Activated T-helper 2 cell treated with anti-CD3 and anti-CD28 coated beads, Interferon-gamma antibody, Interleukin-2, Interleukin-4, amounts not matched to agents 10 μg/mL and 5 μg/mL and 100 μg/mL, durations not matched to agents 14 hours and 24 hours and 36 hours (primary cell): ENCODE data around the gene SH3BGRL2. TPM values are rescaled to one million over a fixed set of nuclear protein-coding genes. Genes with fewer than 3 reads are reported as not detected.
A peak's percentile ranks its signal among the peaks of the same experiment; 100 is the strongest.

Experiments used
- DNase-seq: peaks from one replicate; pipeline ENCODE4 v3.0.0; 2021; ENCODE audit warnings: low spot score
- H3K27ac Mint-ChIP-seq: one replicate; pipeline ENCODE4 v1.8.0; 2021; ENCODE audit warnings: mixed read lengths
- H3K27me3 Mint-ChIP-seq: one replicate; pipeline ENCODE4 v1.8.0; 2021; ENCODE audit warnings: low read depth, mixed read lengths
- H3K36me3 Mint-ChIP-seq: one replicate; pipeline ENCODE4 v1.8.0; 2021; ENCODE audit warnings: low read depth, mixed read lengths
- H3K4me1 Mint-ChIP-seq: one replicate; pipeline ENCODE4 v1.8.0; 2021; ENCODE audit warnings: low read depth, mixed read lengths
- H3K4me3 Mint-ChIP-seq: one replicate; pipeline ENCODE4 v1.8.0; 2021; ENCODE audit warnings: low read depth, mild to moderate bottlenecking, moderate library complexity, mixed read lengths
- H3K9me3 Mint-ChIP-seq: one replicate; pipeline ENCODE4 v1.8.0; 2021; ENCODE audit warnings: mixed read lengths
- intact Hi-C: fragments of 100-400 bp; cut with micrococcal nuclease; formaldehyde crosslinking; loops from one replicate; pipeline ENCODE4 v1.15.1; 2023
- total RNA-seq: library from RNA; stranded (reverse); gene quantifications from 2 replicates; pipeline ENCODE4 v1.2.3, GENCODE V29; 2022

Gene SH3BGRL2
- total RNA-seq, 1 donor from 2014 or later = 0.09 TPM

DNA sequence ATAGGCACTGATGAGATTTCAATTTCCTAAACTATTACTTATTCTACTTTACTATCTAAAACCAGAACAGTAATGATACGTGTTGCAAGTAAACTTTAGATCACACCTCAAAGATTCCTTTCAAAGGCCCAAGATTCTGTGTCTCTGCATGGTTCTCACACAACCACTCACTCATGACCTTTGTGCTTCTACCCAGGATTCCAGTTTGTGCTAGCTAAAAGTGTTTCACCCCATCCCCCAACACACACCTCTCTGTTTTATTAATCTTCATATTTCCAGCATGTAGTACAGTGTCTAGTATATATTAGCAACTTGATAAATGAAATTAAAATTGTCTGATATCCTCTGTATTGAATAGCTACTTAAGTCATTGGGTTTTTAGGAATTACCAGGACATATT lies 8.8 kb upstream of the SH3BGRL2 start:
- Mint-ChIP-seq H3K4me1 (no peaks in the 10 kb centered on the region), H3K4me3 (no peak overlapping the region), H3K36me3 (no peaks in the 10 kb centered on the region), H3K27me3 (peaks cover 3% of the 10 kb centered on the region), H3K27ac (no peak overlapping the region), H3K9me3 (no peaks in the 10 kb centered on the region)
- DNase-seq = no peak
- intact Hi-C loops = no loop called here

DNA sequence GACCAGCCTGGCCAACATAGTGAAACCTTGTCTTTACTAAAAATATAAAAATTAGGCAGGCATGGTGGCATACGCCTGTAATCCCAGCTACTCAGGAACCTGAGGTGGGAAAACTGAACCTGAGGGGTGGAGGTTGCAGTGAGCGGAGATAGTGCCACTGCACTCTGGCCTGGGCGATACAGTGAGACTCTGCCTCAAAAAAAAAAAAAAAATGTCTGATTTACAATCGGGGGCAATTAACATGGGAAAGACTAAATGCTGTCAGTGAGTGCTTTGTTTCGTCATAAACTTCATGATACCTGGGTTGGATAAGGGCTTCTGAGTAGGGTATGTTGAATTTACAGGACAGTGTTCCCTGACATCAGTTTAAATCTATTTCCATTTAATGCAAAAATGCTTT lies 8.0 kb upstream of the SH3BGRL2 start:
- Mint-ChIP-seq H3K27me3 (peaks cover 3% of the 10 kb centered on the region), H3K36me3 (no peaks in the 10 kb centered on the region), H3K9me3 (no peaks in the 10 kb centered on the region), H3K4me3 (no peak overlapping the region), H3K27ac (no peak overlapping the region), H3K4me1 (no peaks in the 10 kb centered on the region)
- intact Hi-C loops = no loop called here
- no peak for DNase-seq

DNA sequence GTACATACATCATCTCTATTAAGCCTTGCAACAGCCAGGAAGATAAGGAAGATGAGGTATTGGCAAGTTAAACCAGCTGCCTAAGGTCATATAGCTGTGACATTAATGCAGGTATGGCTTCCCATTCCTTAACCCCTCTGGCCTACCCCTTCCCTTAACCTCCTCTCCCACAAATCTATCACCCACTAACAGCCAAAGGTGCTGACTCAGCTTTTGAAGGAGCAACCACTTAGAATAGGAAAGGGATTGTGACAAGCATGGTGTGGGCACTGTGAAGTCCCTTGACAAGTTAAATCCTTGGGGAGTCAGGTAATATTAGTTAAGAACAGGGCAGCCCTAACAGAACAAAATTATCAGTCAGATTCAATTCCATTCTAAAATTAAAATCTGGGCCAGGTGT lies 5.4 kb upstream of the SH3BGRL2 start:
- DNase-seq = no peak
- intact Hi-C loops = no loop called here
- no peaks in the 10 kb centered on the region for H3K9me3 Mint-ChIP-seq
- peaks cover 2% of the 10 kb centered on the region for H3K4me1 Mint-ChIP-seq
- no peak overlapping the region for H3K4me3 Mint-ChIP-seq
- H3K27me3 Mint-ChIP-seq = peaks cover 21% of the 10 kb centered on the region
- H3K36me3 Mint-ChIP-seq = no peaks in the 10 kb centered on the region
- no peak overlapping the region for H3K27ac Mint-ChIP-seq

DNA sequence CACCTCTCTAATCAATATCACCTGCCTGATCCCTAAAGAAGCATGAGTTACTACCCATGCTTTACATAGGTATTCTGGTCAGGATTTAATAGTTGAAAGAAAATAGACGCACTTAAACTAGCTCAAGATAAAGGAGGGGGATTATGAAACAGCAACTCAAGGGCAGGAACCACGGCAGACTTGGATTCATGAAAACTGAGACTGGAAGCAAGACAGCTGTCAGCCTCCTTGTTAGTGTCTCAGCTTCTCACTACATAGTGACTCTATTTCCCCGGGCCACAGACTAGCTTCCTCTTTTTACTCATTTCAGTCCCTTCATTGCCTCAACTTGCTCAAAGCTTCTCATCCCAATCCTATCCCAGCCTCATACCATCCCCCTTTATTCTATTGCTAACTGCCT lies 4.3 kb upstream of the SH3BGRL2 start:
- H3K27ac Mint-ChIP-seq = no peak overlapping the region
- intact Hi-C loops = no loop called here
- no peaks in the 10 kb centered on the region for H3K36me3 Mint-ChIP-seq
- no peak for DNase-seq
- H3K4me3 Mint-ChIP-seq = no peak overlapping the region
- H3K9me3 Mint-ChIP-seq = no peaks in the 10 kb centered on the region
- peaks cover 28% of the 10 kb centered on the region for H3K27me3 Mint-ChIP-seq
- H3K4me1 Mint-ChIP-seq = peaks cover 6% of the 10 kb centered on the region

DNA sequence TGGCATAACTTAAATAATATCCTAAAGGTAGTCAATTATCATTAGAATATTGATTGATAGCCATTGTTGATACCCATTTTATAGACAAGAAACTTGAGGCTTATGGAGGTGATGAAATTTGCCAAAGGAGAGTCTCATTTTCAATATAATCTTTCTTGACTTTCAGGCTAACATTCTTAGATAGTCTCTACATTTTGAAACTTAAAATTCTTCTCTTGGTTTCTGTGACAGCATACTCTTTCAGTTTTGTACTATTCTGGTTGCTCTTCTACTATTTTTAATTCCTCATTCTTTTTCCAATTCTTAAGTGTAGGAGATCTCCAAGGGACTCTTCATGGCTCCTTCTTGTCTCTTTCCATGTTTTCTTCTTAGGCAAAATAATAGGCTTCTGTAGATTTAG lies 3.7 kb upstream of the SH3BGRL2 start:
- no peak for DNase-seq
- peaks cover 34% of the 10 kb centered on the region for H3K27me3 Mint-ChIP-seq
- H3K36me3 Mint-ChIP-seq = no peaks in the 10 kb centered on the region
- H3K4me3 Mint-ChIP-seq = no peak overlapping the region
- no peak overlapping the region for H3K27ac Mint-ChIP-seq
- H3K9me3 Mint-ChIP-seq = no peaks in the 10 kb centered on the region
- intact Hi-C loops = no loop called here
- peaks cover 8% of the 10 kb centered on the region for H3K4me1 Mint-ChIP-seq

DNA sequence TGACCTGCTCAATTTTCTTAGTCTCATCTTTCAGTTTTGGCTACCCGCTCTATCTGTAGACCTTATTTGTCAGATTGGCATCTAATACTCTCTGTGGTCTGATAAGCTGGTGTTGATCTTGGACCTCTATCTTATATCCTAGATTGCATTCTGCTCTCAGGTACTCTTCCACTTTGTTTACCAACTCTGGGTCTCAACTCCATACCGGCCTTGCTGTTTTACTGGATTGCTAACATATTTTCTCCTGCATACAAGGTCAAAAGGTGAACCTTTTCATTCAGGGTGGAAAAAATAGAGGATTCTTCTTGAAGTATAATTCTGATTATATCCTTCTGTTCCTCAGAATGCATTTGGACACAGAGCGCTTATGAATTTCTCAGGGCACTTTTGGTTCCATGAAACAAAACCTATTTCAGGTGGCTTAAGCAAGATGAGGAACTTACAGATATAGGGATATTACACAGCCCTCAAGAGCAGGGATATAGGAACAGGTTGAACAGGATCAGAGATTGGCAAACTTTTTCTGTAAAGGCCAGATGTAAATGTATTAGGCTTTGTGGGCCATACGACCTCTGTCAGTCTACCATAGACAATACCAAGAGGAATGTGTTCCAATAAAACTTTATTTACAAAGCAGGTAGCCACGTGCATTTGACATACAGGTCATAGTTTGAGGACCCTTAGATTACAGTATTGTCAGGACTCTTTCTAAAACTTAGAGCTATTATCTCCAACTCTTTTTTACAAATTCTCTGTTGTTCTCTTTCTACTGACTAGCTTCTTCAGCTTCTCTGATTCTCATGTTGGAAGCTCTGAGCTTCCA lies 2.5 kb upstream of the SH3BGRL2 start:
- no peak for DNase-seq
- Mint-ChIP-seq H3K4me3 (no peak overlapping the region), H3K27ac (no peak overlapping the region), H3K27me3 (peaks cover 41% of the 10 kb centered on the region), H3K4me1 (peaks cover 8% of the 10 kb centered on the region), H3K36me3 (no peaks in the 10 kb centered on the region), H3K9me3 (no peaks in the 10 kb centered on the region)
- intact Hi-C loops = no loop called here

DNA sequence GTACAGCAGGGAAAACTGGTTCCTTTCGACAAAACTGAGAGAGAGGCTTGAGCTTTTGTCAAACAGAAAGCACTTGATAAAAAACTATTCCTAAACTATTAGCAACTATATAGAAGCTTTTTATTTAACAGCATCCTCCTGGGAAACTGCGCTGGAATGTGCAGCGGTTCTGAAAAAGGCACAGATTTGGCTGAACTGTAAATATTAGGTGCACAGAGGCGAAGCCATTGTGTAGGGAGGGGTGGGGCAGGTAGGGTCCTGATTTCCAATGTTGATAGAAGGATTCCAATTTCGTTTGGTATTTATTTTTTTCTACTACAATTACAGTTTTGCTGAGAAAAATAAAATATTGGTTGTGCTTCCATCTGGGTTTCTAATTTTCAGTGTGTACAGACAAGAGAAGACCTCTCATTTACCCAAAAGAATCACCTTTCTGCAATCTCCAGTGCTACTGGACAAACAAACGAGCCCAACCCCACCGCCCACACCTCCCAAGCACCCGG lies 698 bp upstream of the SH3BGRL2 start:
- H3K27me3 Mint-ChIP-seq = peaks cover 50% of the 10 kb centered on the region
- intact Hi-C loops = no loop called here

DNA sequence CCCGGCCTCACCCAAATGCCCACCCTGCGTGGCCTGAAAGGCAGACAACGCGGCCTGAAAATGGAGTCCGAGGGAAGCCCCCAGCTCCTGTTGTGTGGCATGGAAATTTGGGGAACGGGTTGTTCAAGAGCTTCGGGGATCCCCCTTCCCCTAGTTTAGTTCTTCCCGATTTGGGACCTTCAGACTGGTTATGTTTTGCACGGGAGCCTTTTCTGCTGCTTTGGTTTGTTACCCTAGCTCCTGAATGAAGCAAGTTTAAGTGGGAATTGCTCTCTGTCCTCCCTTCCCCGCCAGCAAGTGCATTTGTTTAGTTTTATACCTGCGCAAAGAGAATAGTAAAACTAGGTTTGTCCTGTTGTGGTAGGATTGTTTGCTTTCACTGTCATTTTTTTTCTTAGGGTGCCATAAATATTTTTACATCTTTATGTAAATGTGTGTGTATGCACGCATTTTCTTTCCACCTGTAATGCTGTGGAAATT lies 604 bp downstream of the SH3BGRL2 start:
- intact Hi-C loops = no loop called here

More for the DNA sequence above, 698 bp upstream of the SH3BGRL2 start:
- H3K36me3 Mint-ChIP-seq = no peaks in the 10 kb centered on the region
- H3K4me3 Mint-ChIP-seq = peak overlapping the region; percentile 77
- DNase-seq = no peak
- no peaks in the 10 kb centered on the region for H3K9me3 Mint-ChIP-seq
- peaks cover 8% of the 10 kb centered on the region for H3K4me1 Mint-ChIP-seq
- no peak overlapping the region for H3K27ac Mint-ChIP-seq

DNA sequence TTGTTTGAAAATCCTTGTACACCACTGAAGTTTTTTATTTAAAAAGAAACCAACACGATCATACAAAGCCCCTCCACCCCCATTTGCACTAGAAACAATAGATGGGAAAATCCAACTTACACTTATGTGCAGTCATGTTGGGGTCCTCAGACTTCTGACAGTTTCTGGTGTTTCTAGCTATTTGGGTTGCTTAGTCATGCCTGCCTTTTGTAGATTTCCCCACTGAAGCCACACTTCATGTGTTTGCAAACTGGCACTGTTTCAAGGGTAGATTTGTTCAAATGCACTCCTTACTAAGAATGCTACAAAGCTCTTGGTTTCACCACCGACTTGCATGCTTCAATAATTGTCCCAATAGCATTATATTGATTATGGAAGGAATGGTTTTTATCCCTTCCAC lies 1.5 kb downstream of the SH3BGRL2 start:
- Mint-ChIP-seq H3K27ac (no peak overlapping the region), H3K36me3 (no peaks in the 10 kb centered on the region), H3K9me3 (no peaks in the 10 kb centered on the region), H3K4me1 (peaks cover 8% of the 10 kb centered on the region), H3K27me3 (peaks cover 54% of the 10 kb centered on the region), H3K4me3 (no peak overlapping the region)
- no peak for DNase-seq
- intact Hi-C loops = no loop called here

More for the DNA sequence above, 604 bp downstream of the SH3BGRL2 start:
- no peaks in the 10 kb centered on the region for H3K36me3 Mint-ChIP-seq
- peaks cover 8% of the 10 kb centered on the region for H3K4me1 Mint-ChIP-seq
- no peak for DNase-seq
- H3K9me3 Mint-ChIP-seq = no peaks in the 10 kb centered on the region
- H3K27ac Mint-ChIP-seq = no peak overlapping the region
- peaks cover 54% of the 10 kb centered on the region for H3K27me3 Mint-ChIP-seq
- H3K4me3 Mint-ChIP-seq = peak overlapping the region; percentile 55

DNA sequence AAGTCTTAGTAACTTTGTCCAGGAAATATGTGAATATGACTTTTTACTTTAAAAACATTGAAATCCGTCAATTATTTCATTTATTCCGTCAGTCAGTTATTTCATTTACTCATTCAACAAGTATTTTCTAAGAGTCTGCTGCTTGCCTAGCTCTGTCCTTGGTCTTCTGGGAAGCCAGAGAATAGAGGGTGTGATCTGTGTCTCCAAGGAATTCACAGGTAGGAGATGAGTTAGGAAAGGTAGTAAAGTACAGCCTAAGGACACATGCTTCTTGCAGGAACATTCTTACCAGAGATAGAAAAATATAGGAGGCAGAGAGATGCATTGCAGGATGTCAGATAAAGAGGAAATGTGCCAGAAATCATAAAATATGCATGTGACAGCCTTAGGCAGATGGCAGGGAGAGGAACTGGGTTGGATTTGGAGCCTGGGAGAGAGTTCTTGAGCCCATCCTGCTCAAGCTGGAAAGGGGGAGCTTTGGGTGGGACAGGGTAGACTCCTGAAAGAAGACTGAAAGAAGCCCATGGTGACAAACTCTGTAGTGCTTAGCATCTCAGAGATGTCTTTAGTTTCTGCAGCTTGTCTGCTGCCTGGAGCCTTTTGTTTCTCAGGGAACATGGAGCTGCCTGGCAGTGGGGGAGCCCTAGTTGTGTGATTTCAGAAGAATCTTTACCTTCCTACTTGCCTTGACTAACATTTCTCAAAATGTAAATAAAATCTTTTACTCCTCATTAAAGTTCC lies 3.5 kb downstream of the SH3BGRL2 start:
- DNase-seq = no peak
- no peaks in the 10 kb centered on the region for H3K9me3 Mint-ChIP-seq
- H3K4me1 Mint-ChIP-seq = peaks cover 8% of the 10 kb centered on the region
- peaks cover 41% of the 10 kb centered on the region for H3K27me3 Mint-ChIP-seq
- intact Hi-C loops = no loop called here
- no peak overlapping the region for H3K27ac Mint-ChIP-seq
- no peak overlapping the region for H3K4me3 Mint-ChIP-seq
- H3K36me3 Mint-ChIP-seq = no peaks in the 10 kb centered on the region

DNA sequence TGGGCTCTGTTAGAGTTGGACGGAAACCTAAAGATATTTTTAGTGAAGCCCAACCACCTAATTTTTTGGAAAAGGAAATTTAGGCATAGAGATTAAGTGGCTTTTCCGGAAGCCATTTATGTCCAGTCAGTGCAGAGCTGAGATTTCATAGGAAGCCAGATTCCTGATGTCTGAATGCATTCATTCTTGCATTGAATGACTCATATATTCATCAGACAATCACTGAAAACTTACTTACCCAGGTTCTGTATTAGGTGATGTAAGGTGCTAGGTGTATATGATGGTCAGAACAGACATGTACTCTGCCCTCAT lies 4.1 kb downstream of the SH3BGRL2 start:
- intact Hi-C loops = no loop called here
- Mint-ChIP-seq H3K27ac (no peak overlapping the region), H3K27me3 (peaks cover 39% of the 10 kb centered on the region), H3K4me1 (peaks cover 8% of the 10 kb centered on the region), H3K36me3 (no peaks in the 10 kb centered on the region), H3K4me3 (no peak overlapping the region), H3K9me3 (no peaks in the 10 kb centered on the region)
- DNase-seq = no peak

DNA sequence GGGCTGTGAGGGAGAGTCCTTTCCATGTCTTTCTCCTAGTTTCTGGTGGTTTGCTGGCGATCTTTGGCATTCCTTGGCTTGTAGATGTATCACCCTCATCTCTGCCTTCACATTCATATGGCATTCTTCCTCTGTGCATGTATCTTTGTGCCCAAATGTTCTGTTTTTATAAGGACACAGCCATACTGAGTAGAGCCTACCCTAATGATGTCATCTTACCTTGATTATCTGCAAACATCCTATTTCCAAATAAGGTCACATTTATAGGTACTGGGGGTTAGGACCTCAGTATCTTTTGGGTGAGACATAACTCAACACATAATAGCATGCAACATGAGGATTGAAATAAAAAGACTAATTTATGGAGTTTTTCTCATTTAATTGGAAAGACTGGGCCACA lies 5.5 kb downstream of the SH3BGRL2 start:
- no peak for DNase-seq
- peaks cover 3% of the 10 kb centered on the region for H3K4me1 Mint-ChIP-seq
- H3K9me3 Mint-ChIP-seq = no peaks in the 10 kb centered on the region
- H3K27me3 Mint-ChIP-seq = peaks cover 28% of the 10 kb centered on the region
- H3K36me3 Mint-ChIP-seq = no peaks in the 10 kb centered on the region
- no peak overlapping the region for H3K27ac Mint-ChIP-seq
- H3K4me3 Mint-ChIP-seq = no peak overlapping the region
- intact Hi-C loops = no loop called here
